BLaER1 (cell line): ENCODE data around the gene DDIAS.
"Not testable (repeated sequence)": the region's sequence is repeated elsewhere in the genome, so short reads cannot be mapped to it uniquely, and the experiment has no call there.

Source experiments
- H3K27ac ChIP-seq: shearing (Covaris generic); formaldehyde crosslinking; 2 replicates; pipeline ENCODE4 v1.8.1; 2022
- H3K27me3 ChIP-seq: shearing (Covaris generic); formaldehyde crosslinking; 2 replicates; pipeline ENCODE4 v1.8.1; 2022
- H3K36me3 ChIP-seq: shearing (Covaris generic); formaldehyde crosslinking; 2 replicates; pipeline ENCODE4 v1.8.1; 2022
- H3K4me1 ChIP-seq: shearing (Covaris generic); formaldehyde crosslinking; 2 replicates; pipeline ENCODE4 v1.8.1; 2022
- H3K4me2 ChIP-seq: shearing (Covaris generic); formaldehyde crosslinking; 2 replicates; pipeline ENCODE4 v1.8.1; 2022
- H3K4me3 ChIP-seq: shearing (Covaris generic); formaldehyde crosslinking; 2 replicates; pipeline ENCODE4 v1.8.1; 2022
- H3K9ac ChIP-seq: shearing (Covaris generic); formaldehyde crosslinking; 2 replicates; pipeline ENCODE4 v1.8.1; 2022
- H3K9me3 ChIP-seq: shearing (Covaris generic); formaldehyde crosslinking; 2 replicates; pipeline ENCODE4 v1.8.1; 2022
- H4K20me1 ChIP-seq: shearing (Covaris generic); formaldehyde crosslinking; 2 replicates; pipeline ENCODE4 v1.8.1; 2022
- Cebpa-rat ChIP-seq: shearing (Covaris generic); IDR thresholded peaks from 2 replicates; pipeline ENCODE4 v1.8.1; 2022

Gene DDIAS

GRCh38 chr11:82900277-82901164, 1.0 kb upstream of the DDIAS start, which contains the start of gene PRCP:
Gene PRCP (minus strand): TSS chr11:82900430. CDS start chr11:82900402, 28 bp downstream.
- Histone ChIP-seq H3K27ac (peak within 1 kb of the TSS; percentile 71), H3K9me3 (no peaks in the 10 kb centered on the region), H3K36me3 (no peaks in the 10 kb centered on the region), H3K4me2 (peak within 1 kb of the TSS; percentile 94), H3K27me3 (no peaks in the 10 kb centered on the region), H3K9ac (peak within 1 kb of the TSS; percentile 79), H4K20me1 (no peaks in the 10 kb centered on the region), H3K4me1 (peaks cover 38% of the 10 kb centered on the region), H3K4me3 (peak within 1 kb of the TSS; percentile 80)
- 0 out of 2 replicates have a peak, but pooled peaks have one; percentile 54 for TF ChIP-seq Cebpa-rat

GRCh38 chr11:82901922-82902485, 468 bp downstream of the DDIAS start:
- peaks cover 38% of the 10 kb centered on the region for H3K4me1 ChIP-seq
- TF ChIP-seq Cebpa-rat = no peak
- H4K20me1 ChIP-seq = no peaks in the 10 kb centered on the region
- peak overlapping the region; percentile 75; the same call in 1 of the 2 replicates for H3K9ac ChIP-seq
- peak overlapping the region; percentile 94 for H3K4me2 ChIP-seq
- H3K27me3 ChIP-seq = no peaks in the 10 kb centered on the region
- H3K36me3 ChIP-seq = no peaks in the 10 kb centered on the region
- no peaks in the 10 kb centered on the region for H3K9me3 ChIP-seq
- peak overlapping the region; percentile 80 for H3K4me3 ChIP-seq
- H3K27ac ChIP-seq = peak overlapping the region; percentile 55; the same call in 1 of the 2 replicates

DNA sequence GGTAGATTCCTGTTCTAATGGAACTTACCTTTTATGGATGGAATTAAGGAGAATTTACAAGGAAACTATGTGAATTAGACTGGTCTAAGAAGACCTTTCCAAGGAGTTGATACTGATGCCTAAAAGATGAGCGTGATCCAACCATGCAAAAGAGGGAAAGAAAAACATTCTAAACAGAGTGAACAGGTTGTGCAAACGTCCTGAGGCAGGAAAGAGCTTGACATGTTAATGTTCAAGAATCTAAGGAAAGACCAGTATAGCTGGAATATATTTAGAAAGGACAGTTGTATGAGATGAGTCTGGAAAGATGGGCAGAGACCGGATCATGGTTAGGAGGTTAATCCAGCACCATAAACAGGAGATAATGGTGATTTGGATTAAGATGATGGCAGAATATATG, 1.3 kb downstream of the DDIAS start:
- H4K20me1 ChIP-seq = no peaks in the 10 kb centered on the region
- peak overlapping the region; percentile 94 for H3K4me2 ChIP-seq
- H3K9ac ChIP-seq = no peak overlapping the region
- no peaks in the 10 kb centered on the region for H3K9me3 ChIP-seq
- TF ChIP-seq Cebpa-rat = no peak
- no peaks in the 10 kb centered on the region for H3K36me3 ChIP-seq
- no peak overlapping the region for H3K27ac ChIP-seq
- H3K4me1 ChIP-seq = peaks cover 38% of the 10 kb centered on the region
- H3K4me3 ChIP-seq = no peak overlapping the region
- H3K27me3 ChIP-seq = no peaks in the 10 kb centered on the region

DNA sequence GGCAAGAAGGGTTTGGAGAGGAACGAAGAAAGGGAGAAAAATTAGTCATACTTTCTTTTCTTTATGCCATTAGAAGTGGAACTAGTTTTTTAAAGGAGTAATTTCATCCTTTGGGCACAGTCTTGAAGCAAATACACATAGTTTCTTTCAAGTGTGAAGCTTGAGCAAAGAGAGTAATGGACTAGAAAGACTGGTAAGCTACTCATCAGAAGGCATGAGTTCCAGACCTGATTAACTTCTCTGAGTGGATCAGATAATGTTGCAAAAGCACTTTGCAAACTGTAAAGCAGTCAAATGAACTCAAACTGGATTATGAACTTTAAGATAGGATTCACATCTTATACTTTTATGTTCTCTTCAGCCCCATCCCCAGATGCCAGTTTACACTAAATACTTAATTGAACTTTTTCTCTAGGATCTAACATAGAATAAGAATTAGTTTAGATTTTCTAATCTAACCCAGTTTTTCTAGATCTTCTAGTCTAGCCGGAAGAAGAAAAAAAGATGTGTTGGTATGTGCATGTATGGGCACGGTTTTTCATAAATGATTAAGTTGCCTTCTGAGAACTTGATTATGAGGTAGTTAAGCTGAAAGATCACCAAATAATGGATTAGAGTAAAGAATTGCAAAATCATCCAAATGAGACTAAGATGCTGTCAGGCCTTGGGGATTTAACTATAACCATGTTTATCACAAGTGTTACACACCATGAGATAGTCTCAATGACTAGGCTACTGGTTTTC, 2.5 kb downstream of the DDIAS start:
- Histone ChIP-seq H3K36me3 (no peaks in the 10 kb centered on the region), H3K4me2 (no peak overlapping the region), H3K4me1 (peaks cover 27% of the 10 kb centered on the region), H4K20me1 (no peaks in the 10 kb centered on the region), H3K27me3 (no peaks in the 10 kb centered on the region), H3K4me3 (no peak overlapping the region), H3K9me3 (no peaks in the 10 kb centered on the region), H3K27ac (no peak overlapping the region), H3K9ac (no peak overlapping the region)
- no peak for TF ChIP-seq Cebpa-rat

- Histone ChIP-seq H3K9me3 (peaks cover 7% of the 10 kb centered on the region), H4K20me1 (no peaks in the 10 kb centered on the region), H3K4me1 (peaks cover 16% of the 10 kb centered on the region), H3K4me3 (no peak overlapping the region), H3K36me3 (peaks cover 9% of the 10 kb centered on the region; the same call in 1 of the 2 replicates), H3K4me2 (no peak overlapping the region), H3K9ac (no peak overlapping the region), H3K27ac (no peak overlapping the region), H3K27me3 (no peaks in the 10 kb centered on the region)
- TF ChIP-seq Cebpa-rat = no peak
Measured at GRCh38 chr11:82906236-82906635, 4.7 kb downstream of the DDIAS start.

- Histone ChIP-seq H3K36me3 (peaks cover 16% of the 10 kb centered on the region), H3K4me1 (peaks cover 14% of the 10 kb centered on the region), H3K9ac (no peak overlapping the region), H3K4me2 (no peak overlapping the region), H3K4me3 (no peak overlapping the region), H3K27me3 (no peaks in the 10 kb centered on the region), H3K27ac (no peak overlapping the region), H3K9me3 (peaks cover 14% of the 10 kb centered on the region), H4K20me1 (no peaks in the 10 kb centered on the region)
- no peak for TF ChIP-seq Cebpa-rat
Measured at GRCh38 chr11:82906931-82907330, 5.4 kb downstream of the DDIAS start.

DNA sequence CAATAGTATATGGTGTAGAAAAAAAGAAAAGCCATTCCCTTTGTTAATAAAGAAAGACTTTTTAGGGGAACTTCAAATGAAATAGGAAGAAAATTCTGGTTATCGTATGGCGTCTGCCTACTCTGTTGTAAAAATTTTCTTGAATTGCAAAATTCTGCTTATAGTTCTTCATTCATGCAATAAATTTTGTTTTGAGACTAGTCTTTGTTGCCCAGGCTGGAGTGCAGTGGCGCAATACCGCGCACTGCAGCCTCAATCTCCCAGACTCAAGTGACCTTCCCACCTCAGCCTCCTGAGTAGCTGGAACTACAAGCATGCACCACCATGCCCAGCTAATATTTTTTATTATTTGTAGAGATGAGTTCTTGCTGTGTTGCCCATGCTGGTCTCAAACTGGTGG, 5.8 kb downstream of the DDIAS start:
- Histone ChIP-seq H3K27me3 (no peaks in the 10 kb centered on the region), H3K36me3 (peaks cover 20% of the 10 kb centered on the region), H3K27ac (no peak overlapping the region), H3K4me1 (peaks cover 10% of the 10 kb centered on the region), H3K9ac (no peak overlapping the region), H3K4me3 (no peak overlapping the region), H4K20me1 (no peaks in the 10 kb centered on the region), H3K4me2 (no peak overlapping the region), H3K9me3 (peaks cover 19% of the 10 kb centered on the region)
- TF ChIP-seq Cebpa-rat = no peak

DNA sequence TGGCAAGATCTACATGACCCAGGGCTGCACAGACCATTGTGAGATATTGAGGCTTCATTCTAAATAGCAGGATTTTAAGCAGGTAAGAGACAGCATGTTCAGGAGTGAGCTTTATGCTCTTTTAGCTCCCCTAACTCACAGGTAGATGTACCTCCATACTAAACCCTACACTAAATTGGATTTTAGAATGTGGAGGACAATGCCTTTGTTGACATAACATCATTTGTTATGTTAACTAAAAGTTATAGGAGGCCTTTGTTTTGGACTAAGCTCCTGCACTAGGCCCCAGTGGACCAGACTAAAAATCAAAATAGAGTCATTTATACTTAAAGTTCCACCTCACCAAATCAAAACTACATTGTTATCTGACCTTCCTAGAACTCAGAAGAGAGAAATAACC, 6.8 kb downstream of the DDIAS start:
- Histone ChIP-seq H3K4me1 (peaks cover under 1% of the 10 kb centered on the region), H3K9ac (no peak overlapping the region), H4K20me1 (no peaks in the 10 kb centered on the region), H3K36me3 (peaks cover 29% of the 10 kb centered on the region), H3K27ac (no peak overlapping the region), H3K9me3 (peaks cover 19% of the 10 kb centered on the region), H3K4me2 (no peak overlapping the region), H3K27me3 (no peaks in the 10 kb centered on the region), H3K4me3 (no peak overlapping the region)
- TF ChIP-seq Cebpa-rat = no peak

DNA sequence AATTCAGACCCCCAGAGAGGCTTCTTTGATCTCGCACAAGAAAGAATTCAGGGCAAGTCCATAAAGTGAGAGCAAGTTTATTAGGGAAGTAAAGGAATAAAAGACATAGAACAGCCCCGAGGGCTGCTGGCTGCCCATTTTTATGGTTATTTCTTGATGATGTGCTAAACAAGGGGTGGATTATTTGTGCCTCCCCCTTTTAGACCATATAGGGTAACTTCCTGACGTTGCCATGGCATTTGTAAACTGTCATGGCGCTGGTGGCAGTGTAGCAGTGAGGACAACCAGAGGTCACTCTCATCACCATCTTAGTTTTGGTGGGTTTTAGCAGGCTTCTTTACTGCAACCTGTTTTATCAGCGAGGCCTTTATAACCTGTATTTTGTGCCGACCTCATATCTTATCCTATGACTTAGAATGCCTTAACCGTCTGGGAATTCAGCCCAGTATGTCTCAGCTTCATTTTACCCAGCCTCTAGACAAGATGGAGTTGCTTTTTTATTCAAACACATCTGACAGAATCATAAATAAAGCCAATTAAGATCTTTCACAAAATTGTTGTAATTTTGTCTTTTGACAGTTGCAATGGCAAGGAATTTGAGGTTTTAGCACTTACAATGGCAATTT, 7.6 kb downstream of the DDIAS start:
- H3K4me1 ChIP-seq = no peaks in the 10 kb centered on the region
- H3K9ac ChIP-seq = no peak overlapping the region
- H3K27ac ChIP-seq = no peak overlapping the region
- no peak overlapping the region for H3K4me3 ChIP-seq
- no peaks in the 10 kb centered on the region for H3K27me3 ChIP-seq
- H3K9me3 ChIP-seq = peaks cover 19% of the 10 kb centered on the region
- peaks cover 33% of the 10 kb centered on the region for H3K36me3 ChIP-seq
- TF ChIP-seq Cebpa-rat = no peak
- no peak overlapping the region for H3K4me2 ChIP-seq
- H4K20me1 ChIP-seq = no peaks in the 10 kb centered on the region

GRCh38 chr11:82919786-82920185, 18.2 kb downstream of the DDIAS start:
- peaks cover 71% of the 10 kb centered on the region for H3K36me3 ChIP-seq

GRCh38 chr11:82920227-82920626, 18.7 kb downstream of the DDIAS start:
- not testable (repeated sequence) for H3K27me3 ChIP-seq, H3K9ac ChIP-seq, H3K27ac ChIP-seq, H4K20me1 ChIP-seq, H3K4me3 ChIP-seq
- Histone ChIP-seq H3K36me3 (peaks cover 68% of the 10 kb centered on the region), H3K4me1 (peaks cover 12% of the 10 kb centered on the region), H3K9me3 (peaks cover 15% of the 10 kb centered on the region), H3K4me2 (peak overlapping the region; percentile 53)

More at GRCh38 chr11:82919786-82920185, 18.2 kb downstream of the DDIAS start:
- H3K27ac ChIP-seq, H3K27me3 ChIP-seq, H3K9ac ChIP-seq, H3K4me3 ChIP-seq, H4K20me1 ChIP-seq: not testable (repeated sequence)
- peaks cover 12% of the 10 kb centered on the region for H3K4me1 ChIP-seq
- peak overlapping the region; percentile 53 for H3K4me2 ChIP-seq
- H3K9me3 ChIP-seq = peaks cover 15% of the 10 kb centered on the region

GRCh38 chr11:82922396-82923173, 21.0 kb downstream of the DDIAS start:
- peaks cover 53% of the 10 kb centered on the region; the same call in 1 of the 2 replicates for H3K36me3 ChIP-seq
- not testable (repeated sequence) for H4K20me1 ChIP-seq, H3K4me2 ChIP-seq, H3K27me3 ChIP-seq, H3K9ac ChIP-seq, H3K27ac ChIP-seq, H3K4me3 ChIP-seq
- peaks cover 12% of the 10 kb centered on the region for H3K4me1 ChIP-seq
- H3K9me3 ChIP-seq = peaks cover 15% of the 10 kb centered on the region
